HepG2 (cell line): ENCODE measurements around the gene CIITA. TPM values are rescaled to one million over a fixed set of nuclear protein-coding genes. Genes with fewer than 3 reads are reported as not detected.

ENCODE experiments used
- ATAC-seq: fragments of 200-7000 bp; cut with Tn5 transposase; 3 replicates; pipeline ENCODE4 v1.9.1; 2020; ENCODE audit warnings: mild to moderate bottlenecking, moderate library complexity
- BruUV-seq: library from RNA; stranded (reverse); fragments of 400-500 nt; replicated peaks from 2 replicates; lab custom pipeline; 2021; lab: Mats Ljungman, UMichigan
- CTCF ChIA-PET: fragments of 300-600 bp; formaldehyde crosslinking; extraction: SDS; loops from one replicate; lab custom pipeline; 2021; ENCODE audit warnings: low total read pairs, inconsistent platforms, low intra/inter-chr PET ratio; lab: Yijun Ruan, JAX
- POLR2A ChIA-PET: fragments of 350-600 bp; sonication (Branson Sonifier 250); formaldehyde crosslinking; loops from one replicate; lab custom pipeline; 2020; ENCODE audit warnings: antibody characterized with exemption, inconsistent platforms; lab: Yijun Ruan, JAX
- DNase-seq: peaks from one replicate; pipeline ENCODE4 v3.0.0-alpha.2; 2015; ENCODE audit warnings: low spot score
- FAIRE-seq: peaks from 3 replicates; lab custom pipeline; 2011; peaks lifted over from hg19 to GRCh38; lab: Jason Lieb, UNC
- H2AFZ ChIP-seq: one replicate; pipeline ENCODE4 v1.6.1; 2011; ENCODE audit warnings: low read length, inconsistent platforms
- H3K27ac ChIP-seq: fragments of 300-600 bp; 3 replicates; pipeline ENCODE4 v1.8.0; 2011; ENCODE audit warnings: mixed run types, mild to moderate bottlenecking, mixed read lengths, low read length, inconsistent platforms; ENCODE audit not compliant: insufficient read depth; ENCODE audit errors: extremely low read length
- H3K27me3 ChIP-seq, 2 experiments: fragments of 200-600 bp in 1 of 2; 2 replicates in 1 of 2; 3 replicates in 1 of 2; pipeline versions ENCODE4 v1.6.0 to v1.8.0; 2011; ENCODE audit warnings: low read length in 2 of 2, mild to moderate bottlenecking in 2 of 2, moderate library complexity in 2 of 2, inconsistent platforms in 1 of 2; ENCODE audit not compliant: insufficient read depth in 2 of 2, control insufficient read depth in 1 of 2
- H3K36me3 ChIP-seq, 2 experiments: fragments of 200-600 bp in 1 of 2; replicated peaks in 1 of 2; 2 replicates in 1 of 2; 3 replicates in 1 of 2; pipeline versions ENCODE4 v1.5.1 to v1.8.0; 2011; ENCODE audit warnings: low read length in 2 of 2, inconsistent platforms in 1 of 2; ENCODE audit not compliant: insufficient read depth in 2 of 2, control insufficient read depth in 1 of 2
- H3K4me1 ChIP-seq: 2 replicates; pipeline ENCODE4 v1.5.1; 2012; ENCODE audit warnings: low read length, inconsistent platforms; ENCODE audit not compliant: insufficient read depth
- H3K4me2 ChIP-seq: 2 replicates; pipeline ENCODE4 v1.6.0; 2011; ENCODE audit warnings: low read depth, low read length, inconsistent platforms
- H3K4me3 ChIP-seq, 3 experiments: fragments of 200-600 bp in 1 of 3; sonication (generic), shearing (Covaris generic) in 1 of 3; replicated peaks in 1 of 3; 2 replicates each; pipeline ENCODE4 v1.5.1; 2011 to 2016; ENCODE audit warnings: low read length in 3 of 3, inconsistent platforms in 2 of 3, low read depth in 2 of 3, mild to moderate bottlenecking in 2 of 3, control low read depth in 1 of 3, mixed read lengths in 1 of 3; ENCODE audit not compliant: insufficient read depth in 1 of 3
- H3K79me2 ChIP-seq: one replicate; pipeline ENCODE4 v1.6.1; 2011; ENCODE audit warnings: low read length, inconsistent platforms; ENCODE audit not compliant: insufficient read depth
- H3K9ac ChIP-seq: 2 replicates; pipeline ENCODE4 v1.6.0; 2011; ENCODE audit warnings: mild to moderate bottlenecking, low read depth, low read length, inconsistent platforms; ENCODE audit not compliant: insufficient read depth
- H3K9me3 ChIP-seq: 2 replicates; pipeline ENCODE4 v1.5.1; 2012; ENCODE audit warnings: mild to moderate bottlenecking, low read length
- H4K20me1 ChIP-seq: 2 replicates; pipeline ENCODE4 v1.6.0; 2011; ENCODE audit warnings: inconsistent platforms, mild to moderate bottlenecking, low read length, moderate library complexity; ENCODE audit not compliant: insufficient read depth
- CAMTA2 ChIP-seq: sonication (generic); formaldehyde crosslinking; IDR thresholded peaks from 2 replicates; pipeline ENCODE4 v1.4.0; 2020; ENCODE audit warnings: mild to moderate bottlenecking, missing genetic modification reagents, borderline replicate concordance
- HDAC2 ChIP-seq: sonication (generic); formaldehyde crosslinking; IDR thresholded peaks from 2 replicates; pipeline ENCODE4 v1.4.0; 2020; ENCODE audit warnings: missing genetic modification reagents
- HOXA7 ChIP-seq: sonication (generic); formaldehyde crosslinking; IDR thresholded peaks from 2 replicates; pipeline ENCODE4 v1.8.1; 2022; ENCODE audit warnings: mild to moderate bottlenecking, missing genetic modification reagents, moderate library complexity
- MYC ChIP-seq: sonication (generic); formaldehyde crosslinking; IDR thresholded peaks from 2 replicates; pipeline ENCODE4 v1.9.0; 2021; ENCODE audit warnings: missing genetic modification reagents, borderline replicate concordance
- POGZ ChIP-seq: sonication (generic); formaldehyde crosslinking; IDR thresholded peaks from 2 replicates; pipeline ENCODE4 v1.4.0; 2020; ENCODE audit warnings: mild to moderate bottlenecking, missing genetic modification reagents
- TP53 ChIP-seq: sonication (generic); formaldehyde crosslinking; conservative IDR thresholded peaks from 2 replicates; pipeline ENCODE4 v1.4.0; 2020; ENCODE audit warnings: missing genetic modification reagents
- ZFP37 ChIP-seq: sonication (generic); formaldehyde crosslinking; IDR thresholded peaks from 2 replicates; pipeline ENCODE4 v1.4.0; 2020; ENCODE audit warnings: missing genetic modification reagents, borderline replicate concordance
- ZMYM4 ChIP-seq: sonication (generic); formaldehyde crosslinking; IDR thresholded peaks from 2 replicates; pipeline ENCODE4 v1.8.1; 2023; ENCODE audit warnings: mild to moderate bottlenecking, missing genetic modification reagents
- ZNF274 ChIP-seq: sonication (generic); formaldehyde crosslinking; IDR thresholded peaks from 2 replicates; pipeline ENCODE4 v1.5.1; 2020; ENCODE audit warnings: mild to moderate bottlenecking, missing genetic modification reagents
- ZNF383 ChIP-seq: sonication (generic); formaldehyde crosslinking; IDR thresholded peaks from 2 replicates; pipeline ENCODE4 v1.4.0; 2020; ENCODE audit warnings: missing genetic modification reagents, mild to moderate bottlenecking, borderline replicate concordance
- ZNF883 ChIP-seq: sonication (generic); formaldehyde crosslinking; IDR thresholded peaks from 2 replicates; pipeline ENCODE4 v1.5.1; 2020; ENCODE audit warnings: mild to moderate bottlenecking, missing genetic modification reagents; ENCODE audit errors: not compliant biosample characterization
- ZSCAN9 ChIP-seq: IDR thresholded peaks from 2 replicates; pipeline ENCODE4 v1.6.1; 2016; ENCODE audit warnings: borderline replicate concordance
- WGBS: methylation state at CpG from one replicate; pipeline ENCODE4 v1.1.6; 2017; ENCODE audit warnings: low lambda C conversion rate; 5-methylcytosine and 5-hydroxymethylcytosine counted together
- in situ Hi-C: cut with HindIII; loops from 2 replicates; pipeline ENCODE4 v1.10.0; 2017; ENCODE audit warnings: low pct_unique_long_range_greater_than_20kb; ENCODE audit not compliant: extremely low pct_ligation_motif_present
- intact Hi-C: fragments of 100-400 bp; cut with micrococcal nuclease; formaldehyde crosslinking; loops from one replicate; pipeline ENCODE4 v1.10.0; 2022; ENCODE audit not compliant: unreplicated experiment
- polyA plus RNA-seq, 8 experiments: library from polyadenylated mRNA; depleted of rRNA in 3 of 8; stranded (reverse) in 7 of 8; unstranded in 1 of 8; fragments of >200 nt; fragmentation: Illumina TruSeq in 4 of 8; extraction: Trizol in 4 of 8; gene quantifications; 2 replicates each; pipeline versions ENCODE4 v1.2.1 to v1.2.3, GENCODE V29; 2011 to 2016; ENCODE audit warnings: low read depth in 4 of 8, missing spikeins in 1 of 8, mixed read lengths in 1 of 8; ENCODE audit not compliant: insufficient read depth in 1 of 8
- total RNA-seq, 5 experiments: library from RNA; depleted of rRNA; stranded (reverse); fragments of >200 nt; fragmentation: Illumina TruSeq; extraction: Trizol; gene quantifications; 2 replicates each; pipeline ENCODE4 v1.2.3, GENCODE V29; 2016; ENCODE audit warnings: low read depth in 1 of 5
- TF ChIP-seq, protein P1 (sequence below): IDR thresholded peaks from 2 replicates; pipeline ENCODE4 v1.6.1; 2016
- TF ChIP-seq, protein P2 (sequence below): sonication (generic); formaldehyde crosslinking; IDR thresholded peaks from 2 replicates; pipeline ENCODE4 v1.5.0; 2020; ENCODE audit warnings: mild to moderate bottlenecking, missing genetic modification reagents, moderate library complexity
- TF ChIP-seq, protein P3 (sequence below): sonication (generic); formaldehyde crosslinking; IDR thresholded peaks from 2 replicates; pipeline ENCODE4 v1.9.0; 2022; ENCODE audit warnings: missing genetic modification reagents, mild to moderate bottlenecking, borderline replicate concordance
- TF ChIP-seq, protein P4 (sequence below): IDR thresholded peaks from 2 replicates; pipeline ENCODE4 v1.6.1; 2016; ENCODE audit warnings: low read depth

The CIITA gene
- total and polyA plus RNA-seq, 2 of the 13 experiments (the other 11 are each of a cell fraction or from before 2014, with no cell fraction given) = 0.08 to 0.09 TPM

DNA sequence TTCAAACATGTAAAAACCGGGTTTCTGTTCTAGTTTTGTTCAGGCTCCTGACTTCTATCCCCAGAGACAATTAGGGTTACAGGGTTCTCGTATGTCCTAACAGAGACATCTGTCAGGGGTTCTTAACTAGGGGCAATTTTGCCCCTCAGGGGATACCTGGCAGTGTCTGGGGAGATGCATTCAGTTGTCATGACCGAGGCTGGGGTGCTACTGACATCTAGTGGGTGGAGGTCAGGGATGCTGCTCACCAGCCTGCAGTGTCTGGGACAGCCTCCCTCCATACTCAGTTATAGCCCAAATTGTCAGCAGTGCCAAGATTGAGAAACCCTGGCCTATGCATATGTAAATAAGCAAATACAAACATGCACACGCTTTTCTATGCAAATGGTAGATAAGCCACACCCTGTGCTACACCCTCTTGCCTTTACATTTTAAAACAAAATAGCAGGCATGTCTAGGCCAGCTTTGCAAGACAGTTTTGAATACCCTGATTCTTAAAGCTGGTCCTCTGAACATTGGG, 104.8 kb downstream of the CIITA start:
- H3K27ac ChIP-seq = no peak overlapping the region
- no peaks in the 10 kb centered on the region for H3K79me2 ChIP-seq
- H3K4me3 ChIP-seq = no peak overlapping the region
- no peak overlapping the region for H2AFZ ChIP-seq
- intact Hi-C loops = no loop called here
- ChIA-PET POLR2A (no interaction called here), CTCF (interaction anchor here (1.0 to 1.1 kb wide), 2 partner anchors 10 to 18 kb away, joined by 3 to 4 read pairs; no protein-coding TSS in a partner anchor)
- H4K20me1 ChIP-seq = no peaks in the 10 kb centered on the region
- ATAC-seq (peak; percentile 82), FAIRE-seq (peak; percentile 60), DNase-seq (peak; percentile 45)
- in situ Hi-C loops = no loop called here
- 86% methylated on average over 4 of the region's 4 CpGs for WGBS
- no TSS peak for BruUV-seq
- peaks cover 0 to 13% of the 10 kb centered on the region in 2 experiments; a peak in 2 of 5 replicates for H3K36me3 ChIP-seq
- H3K9ac ChIP-seq = no peak overlapping the region
- H3K4me2 ChIP-seq = no peak overlapping the region
- H3K4me1 ChIP-seq = peaks cover 28% of the 10 kb centered on the region
- H3K9me3 ChIP-seq = no peaks in the 10 kb centered on the region
- no peaks in the 10 kb centered on the region for H3K27me3 ChIP-seq
- TF ChIP-seq ZNF274 = no peak
- no peak for TF ChIP-seq ZNF383 (CRISPR knock-in tag)
- no peak for TF ChIP-seq TP53 (CRISPR knock-in tag)
- TF ChIP-seq CAMTA2 (CRISPR knock-in tag) = no peak
- TF ChIP-seq ZNF883 (CRISPR knock-in tag) = no peak
- TF ChIP-seq, protein P1, sequence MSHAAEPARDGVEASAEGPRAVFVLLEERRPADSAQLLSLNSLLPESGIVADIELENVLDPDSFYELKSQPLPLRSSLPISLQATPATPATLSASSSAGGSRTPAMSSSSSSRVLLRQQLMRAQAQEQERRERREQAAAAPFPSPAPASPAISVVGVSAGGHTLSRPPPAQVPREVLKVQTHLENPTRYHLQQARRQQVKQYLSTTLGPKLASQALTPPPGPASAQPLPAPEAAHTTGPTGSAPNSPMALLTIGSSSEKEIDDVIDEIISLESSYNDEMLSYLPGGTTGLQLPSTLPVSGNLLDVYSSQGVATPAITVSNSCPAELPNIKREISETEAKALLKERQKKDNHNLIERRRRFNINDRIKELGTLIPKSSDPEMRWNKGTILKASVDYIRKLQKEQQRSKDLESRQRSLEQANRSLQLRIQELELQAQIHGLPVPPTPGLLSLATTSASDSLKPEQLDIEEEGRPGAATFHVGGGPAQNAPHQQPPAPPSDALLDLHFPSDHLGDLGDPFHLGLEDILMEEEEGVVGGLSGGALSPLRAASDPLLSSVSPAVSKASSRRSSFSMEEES (CRISPR knock-in tag) = peak; percentile 13; the same call in 1 of the 2 replicates
- peak; percentile 93 for TF ChIP-seq ZMYM4 (CRISPR knock-in tag)
- peak; percentile 48; the same call in 1 of the 2 replicates for TF ChIP-seq POGZ
- TF ChIP-seq, protein P2, sequence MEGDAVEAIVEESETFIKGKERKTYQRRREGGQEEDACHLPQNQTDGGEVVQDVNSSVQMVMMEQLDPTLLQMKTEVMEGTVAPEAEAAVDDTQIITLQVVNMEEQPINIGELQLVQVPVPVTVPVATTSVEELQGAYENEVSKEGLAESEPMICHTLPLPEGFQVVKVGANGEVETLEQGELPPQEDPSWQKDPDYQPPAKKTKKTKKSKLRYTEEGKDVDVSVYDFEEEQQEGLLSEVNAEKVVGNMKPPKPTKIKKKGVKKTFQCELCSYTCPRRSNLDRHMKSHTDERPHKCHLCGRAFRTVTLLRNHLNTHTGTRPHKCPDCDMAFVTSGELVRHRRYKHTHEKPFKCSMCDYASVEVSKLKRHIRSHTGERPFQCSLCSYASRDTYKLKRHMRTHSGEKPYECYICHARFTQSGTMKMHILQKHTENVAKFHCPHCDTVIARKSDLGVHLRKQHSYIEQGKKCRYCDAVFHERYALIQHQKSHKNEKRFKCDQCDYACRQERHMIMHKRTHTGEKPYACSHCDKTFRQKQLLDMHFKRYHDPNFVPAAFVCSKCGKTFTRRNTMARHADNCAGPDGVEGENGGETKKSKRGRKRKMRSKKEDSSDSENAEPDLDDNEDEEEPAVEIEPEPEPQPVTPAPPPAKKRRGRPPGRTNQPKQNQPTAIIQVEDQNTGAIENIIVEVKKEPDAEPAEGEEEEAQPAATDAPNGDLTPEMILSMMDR (CRISPR knock-in tag) = peak; percentile 68
- TF ChIP-seq ZSCAN9 (CRISPR knock-in tag) = no peak
- no peak for TF ChIP-seq HOXA7 (CRISPR knock-in tag)
- TF ChIP-seq MYC (CRISPR knock-in tag) = no peak
- 0 out of 2 replicates have a peak, but pooled peaks have one; percentile 25 for TF ChIP-seq HDAC2 (CRISPR knock-in tag)
- TF ChIP-seq, protein P3, sequence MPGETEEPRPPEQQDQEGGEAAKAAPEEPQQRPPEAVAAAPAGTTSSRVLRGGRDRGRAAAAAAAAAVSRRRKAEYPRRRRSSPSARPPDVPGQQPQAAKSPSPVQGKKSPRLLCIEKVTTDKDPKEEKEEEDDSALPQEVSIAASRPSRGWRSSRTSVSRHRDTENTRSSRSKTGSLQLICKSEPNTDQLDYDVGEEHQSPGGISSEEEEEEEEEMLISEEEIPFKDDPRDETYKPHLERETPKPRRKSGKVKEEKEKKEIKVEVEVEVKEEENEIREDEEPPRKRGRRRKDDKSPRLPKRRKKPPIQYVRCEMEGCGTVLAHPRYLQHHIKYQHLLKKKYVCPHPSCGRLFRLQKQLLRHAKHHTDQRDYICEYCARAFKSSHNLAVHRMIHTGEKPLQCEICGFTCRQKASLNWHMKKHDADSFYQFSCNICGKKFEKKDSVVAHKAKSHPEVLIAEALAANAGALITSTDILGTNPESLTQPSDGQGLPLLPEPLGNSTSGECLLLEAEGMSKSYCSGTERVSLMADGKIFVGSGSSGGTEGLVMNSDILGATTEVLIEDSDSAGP = no peak
- TF ChIP-seq, protein P4, sequence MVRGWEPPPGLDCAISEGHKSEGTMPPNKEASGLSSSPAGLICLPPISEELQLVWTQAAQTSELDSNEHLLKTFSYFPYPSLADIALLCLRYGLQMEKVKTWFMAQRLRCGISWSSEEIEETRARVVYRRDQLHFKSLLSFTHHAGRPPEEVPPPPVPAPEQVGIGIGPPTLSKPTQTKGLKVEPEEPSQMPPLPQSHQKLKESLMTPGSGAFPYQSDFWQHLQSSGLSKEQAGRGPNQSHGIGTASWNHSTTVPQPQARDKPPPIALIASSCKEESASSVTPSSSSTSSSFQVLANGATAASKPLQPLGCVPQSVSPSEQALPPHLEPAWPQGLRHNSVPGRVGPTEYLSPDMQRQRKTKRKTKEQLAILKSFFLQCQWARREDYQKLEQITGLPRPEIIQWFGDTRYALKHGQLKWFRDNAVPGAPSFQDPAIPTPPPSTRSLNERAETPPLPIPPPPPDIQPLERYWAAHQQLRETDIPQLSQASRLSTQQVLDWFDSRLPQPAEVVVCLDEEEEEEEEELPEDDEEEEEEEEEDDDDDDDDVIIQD = 0 out of 2 replicates have a peak, but pooled peaks have one; percentile 69
- no peak for TF ChIP-seq ZFP37
